Measurements from ENCODE around the gene RNF111. TPM values are rescaled to one million over a fixed set of nuclear protein-coding genes. Genes with fewer than 3 reads are reported as not detected.

RNF111 gene
- polyA plus RNA-seq, 2 of the 4 experiments (the other 2 are of a cell fraction), result 25.0 to 42.7 TPM

DNA sequence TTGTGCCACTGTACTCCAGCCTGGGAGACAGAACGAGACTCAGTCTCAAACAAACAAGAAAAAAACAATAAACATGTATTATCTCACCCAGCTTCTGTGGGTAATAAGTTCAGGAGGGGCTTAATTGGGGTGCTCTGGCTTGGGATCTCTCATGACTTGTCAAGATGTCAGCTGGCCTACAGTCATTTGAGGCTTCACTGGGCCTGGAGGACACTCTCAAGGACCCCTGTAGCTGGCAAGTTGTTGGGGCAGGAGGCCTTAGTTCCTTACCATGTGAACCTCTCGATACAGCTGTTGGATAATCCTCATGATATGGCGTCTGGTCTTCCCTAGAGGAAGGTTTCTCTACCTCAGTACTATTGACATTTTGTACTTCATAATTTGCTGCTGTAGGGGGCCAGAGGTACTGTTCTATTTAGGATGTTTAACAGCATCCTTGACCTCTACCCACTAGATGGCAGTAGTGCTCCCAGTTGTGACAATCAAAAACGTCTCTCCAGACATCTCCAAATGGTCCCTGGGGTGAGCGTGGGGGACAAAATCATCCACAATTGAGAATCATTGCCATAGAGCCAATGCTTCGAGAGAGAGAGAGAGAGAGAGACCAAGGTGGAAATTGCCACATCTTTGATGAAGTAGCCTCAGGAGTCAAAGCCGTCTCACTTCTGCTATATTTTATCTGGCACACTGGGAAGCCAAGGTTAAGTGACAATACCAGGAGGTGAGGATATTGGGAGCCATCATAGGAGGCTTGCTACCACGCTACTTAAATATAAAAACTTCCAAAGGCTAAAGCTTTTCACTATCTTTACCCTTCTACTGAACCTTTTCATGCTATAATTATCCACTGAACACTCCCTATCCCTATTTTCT is 30.1 kb upstream of the RNF111 start (continued):
- TF ChIP-seq MAZ (IDR thresholded peaks at IDR 0.05; ENCODE audit: borderline replicate concordance, low read depth, low read length) (no peak), BHLHE40 (IDR thresholded peaks at IDR 0.05; ENCODE audit: low read depth, low read length) (no peak), RAD21 (conservative IDR thresholded peaks at IDR 0.05 in 1 of 2, IDR thresholded peaks at IDR 0.05 in 1 of 2) (peak; percentile 79 to 82), RARB (CRISPR knock-in tag; IDR thresholded peaks at IDR 0.05) (no peak), HOXB13 (CRISPR knock-in tag; IDR thresholded peaks at IDR 0.05; ENCODE audit: low read depth) (no peak), CHD2 (IDR thresholded peaks at IDR 0.05; ENCODE audit: low read length, partially characterized antibody) (no peak), KDM5A (IDR thresholded peaks at IDR 0.05) (no peak), TP53 (CRISPR knock-in tag; IDR thresholded peaks at IDR 0.05) (no peak), NPAS2 (CRISPR knock-in tag; IDR thresholded peaks at IDR 0.05; ENCODE audit: borderline replicate concordance) (no peak)
- TF ChIP-seq, protein P1, sequence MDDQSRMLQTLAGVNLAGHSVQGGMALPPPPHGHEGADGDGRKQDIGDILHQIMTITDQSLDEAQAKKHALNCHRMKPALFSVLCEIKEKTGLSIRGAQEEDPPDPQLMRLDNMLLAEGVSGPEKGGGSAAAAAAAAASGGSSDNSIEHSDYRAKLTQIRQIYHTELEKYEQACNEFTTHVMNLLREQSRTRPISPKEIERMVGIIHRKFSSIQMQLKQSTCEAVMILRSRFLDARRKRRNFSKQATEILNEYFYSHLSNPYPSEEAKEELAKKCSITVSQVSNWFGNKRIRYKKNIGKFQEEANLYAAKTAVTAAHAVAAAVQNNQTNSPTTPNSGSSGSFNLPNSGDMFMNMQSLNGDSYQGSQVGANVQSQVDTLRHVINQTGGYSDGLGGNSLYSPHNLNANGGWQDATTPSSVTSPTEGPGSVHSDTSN (IDR thresholded peaks at IDR 0.05), result no peak

DNA sequence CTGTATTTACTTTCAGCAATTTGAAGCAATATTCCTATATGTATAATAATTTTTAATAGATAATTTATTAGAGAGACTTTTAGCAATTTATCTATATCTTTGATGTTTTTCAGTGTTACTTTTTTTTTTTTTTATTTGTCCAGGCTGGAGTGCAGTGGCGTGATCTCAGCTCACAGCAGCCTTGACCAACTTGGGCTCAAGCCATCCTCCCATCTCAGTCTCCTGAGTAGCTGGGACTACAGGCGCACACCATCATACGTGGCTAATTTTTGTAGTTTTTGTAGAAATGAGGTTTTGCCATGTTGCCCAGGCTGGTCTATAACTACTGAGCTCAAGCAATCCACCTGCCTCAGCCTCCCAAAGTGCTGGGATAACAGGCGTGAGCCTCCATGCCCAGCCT is 28.7 kb upstream of the RNF111 start:
- H3K9me3 ChIP-seq, result no peaks in the 10 kb centered on the region
- no peak overlapping the region for H3K27ac ChIP-seq
- H3K4me2 ChIP-seq, result no peak overlapping the region
- TF ChIP-seq POLR2A (IDR thresholded peaks at IDR 0.05; ENCODE audit: low read length) (no peak), CHD4 (IDR thresholded peaks at IDR 0.05; ENCODE audit: borderline replicate concordance) (no peak), BHLHE40 (IDR thresholded peaks at IDR 0.05; ENCODE audit: low read depth, low read length) (no peak), MAZ (IDR thresholded peaks at IDR 0.05; ENCODE audit: borderline replicate concordance, low read depth, low read length) (no peak), ZSCAN20 (CRISPR knock-in tag; IDR thresholded peaks at IDR 0.05) (no peak), FOSL2 (IDR thresholded peaks at IDR 0.05) (no peak), FOSL2 (CRISPR knock-in tag; IDR thresholded peaks at IDR 0.05) (no peak), RCOR1 (IDR thresholded peaks at IDR 0.05; ENCODE audit: low read depth, low read length) (no peak), NPAS2 (CRISPR knock-in tag; IDR thresholded peaks at IDR 0.05; ENCODE audit: borderline replicate concordance) (no peak), EHF (CRISPR knock-in tag; IDR thresholded peaks at IDR 0.05) (no peak)
- TF ChIP-seq, protein P2, sequence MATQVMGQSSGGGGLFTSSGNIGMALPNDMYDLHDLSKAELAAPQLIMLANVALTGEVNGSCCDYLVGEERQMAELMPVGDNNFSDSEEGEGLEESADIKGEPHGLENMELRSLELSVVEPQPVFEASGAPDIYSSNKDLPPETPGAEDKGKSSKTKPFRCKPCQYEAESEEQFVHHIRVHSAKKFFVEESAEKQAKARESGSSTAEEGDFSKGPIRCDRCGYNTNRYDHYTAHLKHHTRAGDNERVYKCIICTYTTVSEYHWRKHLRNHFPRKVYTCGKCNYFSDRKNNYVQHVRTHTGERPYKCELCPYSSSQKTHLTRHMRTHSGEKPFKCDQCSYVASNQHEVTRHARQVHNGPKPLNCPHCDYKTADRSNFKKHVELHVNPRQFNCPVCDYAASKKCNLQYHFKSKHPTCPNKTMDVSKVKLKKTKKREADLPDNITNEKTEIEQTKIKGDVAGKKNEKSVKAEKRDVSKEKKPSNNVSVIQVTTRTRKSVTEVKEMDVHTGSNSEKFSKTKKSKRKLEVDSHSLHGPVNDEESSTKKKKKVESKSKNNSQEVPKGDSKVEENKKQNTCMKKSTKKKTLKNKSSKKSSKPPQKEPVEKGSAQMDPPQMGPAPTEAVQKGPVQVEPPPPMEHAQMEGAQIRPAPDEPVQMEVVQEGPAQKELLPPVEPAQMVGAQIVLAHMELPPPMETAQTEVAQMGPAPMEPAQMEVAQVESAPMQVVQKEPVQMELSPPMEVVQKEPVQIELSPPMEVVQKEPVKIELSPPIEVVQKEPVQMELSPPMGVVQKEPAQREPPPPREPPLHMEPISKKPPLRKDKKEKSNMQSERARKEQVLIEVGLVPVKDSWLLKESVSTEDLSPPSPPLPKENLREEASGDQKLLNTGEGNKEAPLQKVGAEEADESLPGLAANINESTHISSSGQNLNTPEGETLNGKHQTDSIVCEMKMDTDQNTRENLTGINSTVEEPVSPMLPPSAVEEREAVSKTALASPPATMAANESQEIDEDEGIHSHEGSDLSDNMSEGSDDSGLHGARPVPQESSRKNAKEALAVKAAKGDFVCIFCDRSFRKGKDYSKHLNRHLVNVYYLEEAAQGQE (IDR thresholded peaks at IDR 0.05), result no peak
- TF ChIP-seq, protein P3, sequence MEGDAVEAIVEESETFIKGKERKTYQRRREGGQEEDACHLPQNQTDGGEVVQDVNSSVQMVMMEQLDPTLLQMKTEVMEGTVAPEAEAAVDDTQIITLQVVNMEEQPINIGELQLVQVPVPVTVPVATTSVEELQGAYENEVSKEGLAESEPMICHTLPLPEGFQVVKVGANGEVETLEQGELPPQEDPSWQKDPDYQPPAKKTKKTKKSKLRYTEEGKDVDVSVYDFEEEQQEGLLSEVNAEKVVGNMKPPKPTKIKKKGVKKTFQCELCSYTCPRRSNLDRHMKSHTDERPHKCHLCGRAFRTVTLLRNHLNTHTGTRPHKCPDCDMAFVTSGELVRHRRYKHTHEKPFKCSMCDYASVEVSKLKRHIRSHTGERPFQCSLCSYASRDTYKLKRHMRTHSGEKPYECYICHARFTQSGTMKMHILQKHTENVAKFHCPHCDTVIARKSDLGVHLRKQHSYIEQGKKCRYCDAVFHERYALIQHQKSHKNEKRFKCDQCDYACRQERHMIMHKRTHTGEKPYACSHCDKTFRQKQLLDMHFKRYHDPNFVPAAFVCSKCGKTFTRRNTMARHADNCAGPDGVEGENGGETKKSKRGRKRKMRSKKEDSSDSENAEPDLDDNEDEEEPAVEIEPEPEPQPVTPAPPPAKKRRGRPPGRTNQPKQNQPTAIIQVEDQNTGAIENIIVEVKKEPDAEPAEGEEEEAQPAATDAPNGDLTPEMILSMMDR (IDR thresholded peaks at IDR 0.05), result no peak
- TF ChIP-seq, protein P4, sequence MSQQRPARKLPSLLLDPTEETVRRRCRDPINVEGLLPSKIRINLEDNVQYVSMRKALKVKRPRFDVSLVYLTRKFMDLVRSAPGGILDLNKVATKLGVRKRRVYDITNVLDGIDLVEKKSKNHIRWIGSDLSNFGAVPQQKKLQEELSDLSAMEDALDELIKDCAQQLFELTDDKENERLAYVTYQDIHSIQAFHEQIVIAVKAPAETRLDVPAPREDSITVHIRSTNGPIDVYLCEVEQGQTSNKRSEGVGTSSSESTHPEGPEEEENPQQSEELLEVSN (IDR thresholded peaks at IDR 0.05; ENCODE audit: borderline replicate concordance, low read depth), result no peak
- TF ChIP-seq, protein P5, sequence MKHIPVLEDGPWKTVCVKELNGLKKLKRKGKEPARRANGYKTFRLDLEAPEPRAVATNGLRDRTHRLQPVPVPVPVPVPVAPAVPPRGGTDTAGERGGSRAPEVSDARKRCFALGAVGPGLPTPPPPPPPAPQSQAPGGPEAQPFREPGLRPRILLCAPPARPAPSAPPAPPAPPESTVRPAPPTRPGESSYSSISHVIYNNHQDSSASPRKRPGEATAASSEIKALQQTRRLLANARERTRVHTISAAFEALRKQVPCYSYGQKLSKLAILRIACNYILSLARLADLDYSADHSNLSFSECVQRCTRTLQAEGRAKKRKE (CRISPR knock-in tag; IDR thresholded peaks at IDR 0.05; ENCODE audit: low read depth), result no peak
- no peak overlapping the region for H3K4me3 ChIP-seq
- CTCF ChIA-PET, result interaction anchor here (1.0 to 4.0 kb wide), 11 partner anchors 9 to 746 kb away, joined by 3 to 24 read pairs (median 5); no protein-coding TSS in a partner anchor
- peaks cover 14% of the 10 kb centered on the region for H3K4me1 ChIP-seq
- WGBS (ENCODE audit: missing lambda C conversion rate), result 86% methylated on average over 4 of the region's 4 CpGs
- no peak for ATAC-seq
- DNase-seq (ENCODE audit: low read depth in 1 of 2, low spot score in 1 of 2), result no peak
- FAIRE-seq, result no peak
- POLR2A ChIA-PET, result no interaction called here
